ENCODE measurements around the gene HMCES.

HMCES gene

GRCh38 chr3:129278439-129278965 is at the start of gene HMCES:
Gene HMCES (plus strand): TSS chr3:129278870. CDS start chr3:129279733, 863 bp downstream.
- DNase-seq, result peak; percentile 96

DNA sequence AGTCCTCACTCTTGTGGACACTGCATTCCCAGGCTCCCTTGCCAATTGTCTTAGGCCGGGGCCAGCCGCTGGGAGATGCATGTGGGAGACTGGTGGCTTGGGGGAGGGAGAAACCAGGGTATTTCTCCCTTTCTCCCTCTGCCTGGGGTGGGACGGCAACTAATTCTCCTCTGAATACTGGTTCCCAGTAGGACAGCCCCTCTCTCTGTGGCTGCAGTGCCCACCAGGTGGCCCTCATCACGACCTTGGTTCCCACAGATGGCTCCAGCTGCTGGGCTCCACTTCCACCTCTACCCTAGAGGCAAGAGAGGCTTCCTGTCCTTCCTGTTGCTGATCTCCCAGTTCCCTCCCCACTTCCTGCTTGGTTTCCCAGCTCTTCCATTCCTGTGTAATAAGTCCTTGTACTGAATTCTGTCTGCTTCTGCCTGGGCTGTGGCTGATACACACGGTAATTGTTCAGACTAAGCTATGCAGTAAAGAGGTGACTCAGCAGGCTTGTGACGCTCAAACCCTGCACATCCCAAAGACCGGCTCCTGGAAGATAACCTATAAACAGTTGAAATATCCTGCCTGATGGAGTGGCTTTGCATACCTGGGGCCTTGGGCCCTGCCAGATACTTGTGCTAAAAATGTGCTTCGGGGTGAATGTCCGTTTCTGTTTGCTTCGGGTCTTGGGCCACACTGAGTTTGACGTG is 49.6 kb upstream of the HMCES start:
- DNase-seq, result peak; percentile 61

DNA sequence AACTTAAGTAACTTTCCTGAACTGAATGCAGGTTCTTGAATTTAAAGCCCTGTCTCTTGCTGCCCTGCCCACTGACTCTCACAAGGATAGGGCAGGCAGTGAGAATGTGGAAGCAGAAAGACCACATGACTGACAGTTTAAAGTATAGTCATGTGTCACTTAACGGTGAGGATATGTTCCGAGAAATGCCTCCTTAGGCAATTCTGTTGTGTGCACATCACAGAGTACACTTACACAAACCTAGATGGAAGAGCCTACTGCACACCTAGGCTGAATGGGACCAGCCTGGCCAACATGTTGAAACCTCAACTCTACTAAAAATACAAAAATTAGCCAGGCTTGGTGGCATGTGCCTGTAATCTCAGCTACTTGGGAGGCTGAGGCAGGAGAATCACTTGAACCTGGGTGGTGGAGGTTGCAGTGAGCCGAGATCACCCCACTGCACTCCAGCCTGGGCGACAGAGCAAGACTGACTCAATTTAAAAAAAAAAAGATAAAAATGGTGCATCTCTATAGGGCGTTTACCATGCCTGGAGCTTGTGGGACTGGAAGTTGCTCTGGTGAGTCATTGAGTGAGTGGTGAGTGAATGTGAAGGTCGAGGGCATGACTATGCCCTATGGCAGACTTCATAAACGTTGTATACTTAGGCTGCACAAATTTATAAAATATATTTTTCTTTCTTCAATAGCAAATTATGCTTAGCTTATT is 48.2 kb upstream of the HMCES start:
- peak; percentile 92 for DNase-seq

GRCh38 chr3:129231331-129232119 is 47.1 kb upstream of the HMCES start:
- DNase-seq, result no peak

DNA sequence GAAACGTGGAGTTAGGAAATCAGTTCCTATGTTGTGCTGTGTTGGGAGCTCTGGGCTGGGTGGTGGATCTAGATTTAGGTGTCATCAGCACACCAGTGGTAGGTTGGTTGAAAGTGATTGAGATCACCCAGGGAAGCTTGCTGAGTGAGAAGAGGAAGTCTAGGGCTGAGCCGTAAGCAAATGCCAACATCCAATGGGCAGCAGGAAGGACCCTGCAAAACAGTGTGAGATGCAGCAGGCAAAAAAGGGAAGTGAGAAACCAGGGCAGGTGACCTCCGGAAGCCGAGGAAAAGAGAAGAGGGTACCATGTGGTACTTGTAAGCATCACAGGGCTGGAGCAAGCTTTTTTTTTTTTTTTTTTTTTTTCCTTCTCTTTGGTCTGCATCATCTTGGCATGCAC is 45.1 kb upstream of the HMCES start:
- peak; percentile 93 for DNase-seq

- no peak for DNase-seq
These were observed 44.2 kb upstream of the HMCES start for GRCh38 chr3:129234441-129234840.

DNA sequence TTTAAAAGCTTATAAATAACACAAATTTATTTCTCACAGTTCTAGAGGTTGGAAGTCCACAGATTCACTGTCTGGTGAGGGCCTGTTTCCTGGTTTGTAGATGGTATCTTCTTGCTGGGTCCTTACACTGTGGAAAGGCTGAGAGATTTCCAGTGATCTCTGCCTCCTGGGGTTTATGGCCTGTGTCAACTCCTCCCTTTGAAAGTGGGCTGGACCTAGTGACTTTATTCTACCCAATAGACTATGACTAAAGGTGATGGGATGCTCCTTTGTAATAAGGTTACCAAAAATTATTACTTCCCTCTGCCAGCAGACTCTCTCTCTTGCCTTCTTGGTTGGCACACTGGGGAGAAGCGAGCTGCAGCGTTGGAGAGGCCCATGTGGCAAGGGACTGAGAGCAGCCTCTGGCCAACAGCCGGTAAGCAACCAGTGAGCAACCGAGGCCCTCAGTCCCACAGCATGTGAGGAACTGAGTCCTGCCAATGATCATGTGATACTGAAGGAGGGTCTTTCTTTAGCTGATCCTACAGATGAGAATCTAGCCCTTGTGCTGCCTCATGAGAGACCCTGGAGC is 43.2 kb upstream of the HMCES start:
- no peak for DNase-seq

GRCh38 chr3:129238945-129239705 is 39.5 kb upstream of the HMCES start:
- DNase-seq, result peak; percentile 92

GRCh38 chr3:129239991-129240390 is 38.7 kb upstream of the HMCES start:
- no peak for DNase-seq

GRCh38 chr3:129240436-129240835 is 38.2 kb upstream of the HMCES start:
- no peak for DNase-seq

DNA sequence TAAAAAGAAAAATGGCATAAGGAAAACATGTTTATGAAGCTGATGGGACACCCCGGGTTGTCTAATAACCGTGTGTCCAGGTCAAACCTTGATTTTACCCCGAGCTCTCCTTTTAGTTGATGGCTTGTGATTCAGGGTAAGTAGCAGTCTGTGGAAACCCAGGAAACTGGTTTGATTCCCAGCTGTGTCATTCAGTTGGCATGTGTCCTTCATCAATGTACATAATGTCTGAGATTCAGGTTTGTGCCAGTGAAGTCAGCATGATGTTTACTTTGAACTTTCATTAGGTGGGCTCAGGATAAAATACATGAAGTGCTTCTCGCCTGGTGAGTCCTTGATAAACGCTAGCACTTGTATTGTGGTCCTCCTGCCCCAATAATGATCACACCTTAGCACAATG is 33.5 kb upstream of the HMCES start:
- no peak for DNase-seq

DNA sequence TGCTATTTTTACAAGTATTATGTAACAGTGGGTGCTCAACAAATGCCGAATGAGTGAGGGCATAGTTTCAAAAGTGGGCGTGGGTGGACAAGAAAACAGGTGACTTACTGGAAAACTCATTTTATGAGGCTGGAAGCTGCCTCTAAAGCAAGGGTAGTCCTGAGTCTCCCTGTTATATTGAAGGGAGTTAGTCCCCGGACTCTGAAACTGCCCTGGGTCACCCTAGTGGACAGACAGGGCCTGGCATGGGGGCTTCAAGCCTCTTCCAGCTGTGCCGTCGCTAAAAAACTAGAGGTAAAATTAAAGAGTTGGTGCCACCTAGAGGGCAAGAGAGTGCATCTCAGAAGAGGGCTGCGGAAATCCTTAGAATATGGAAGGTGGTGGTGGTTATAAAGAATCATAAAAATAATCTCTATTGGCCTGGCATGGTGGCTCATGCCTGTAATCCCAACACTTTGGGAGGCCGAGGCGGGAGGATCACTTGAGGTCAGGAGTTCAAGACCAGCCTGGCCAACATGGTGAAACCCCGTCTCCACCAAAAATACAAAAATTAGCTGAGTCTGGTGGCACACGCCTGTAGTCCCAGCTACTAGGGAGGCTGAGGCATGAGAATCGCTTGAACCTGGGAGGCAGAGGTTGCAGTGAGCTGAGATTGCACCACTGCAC is 32.9 kb upstream of the HMCES start:
- peak; percentile 98 for DNase-seq

DNA sequence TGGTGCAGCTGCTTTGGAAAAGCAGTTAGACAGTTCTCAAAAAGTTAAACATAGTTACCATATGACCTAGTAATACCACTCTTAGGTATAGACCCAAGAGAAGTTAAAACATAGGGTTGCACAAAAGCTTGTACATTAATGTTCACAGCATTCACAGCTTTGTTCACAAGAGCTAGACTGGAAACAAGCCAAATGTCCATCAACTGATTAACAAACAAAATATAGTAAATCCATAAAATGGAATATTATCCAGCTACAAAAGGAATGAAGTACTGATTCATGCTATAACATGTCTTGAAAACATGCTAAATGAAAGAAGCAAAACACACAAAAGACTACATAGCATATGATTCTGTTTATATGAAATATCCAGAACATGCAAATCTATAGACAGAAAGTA is 32.0 kb upstream of the HMCES start:
- DNase-seq, result no peak

DNA sequence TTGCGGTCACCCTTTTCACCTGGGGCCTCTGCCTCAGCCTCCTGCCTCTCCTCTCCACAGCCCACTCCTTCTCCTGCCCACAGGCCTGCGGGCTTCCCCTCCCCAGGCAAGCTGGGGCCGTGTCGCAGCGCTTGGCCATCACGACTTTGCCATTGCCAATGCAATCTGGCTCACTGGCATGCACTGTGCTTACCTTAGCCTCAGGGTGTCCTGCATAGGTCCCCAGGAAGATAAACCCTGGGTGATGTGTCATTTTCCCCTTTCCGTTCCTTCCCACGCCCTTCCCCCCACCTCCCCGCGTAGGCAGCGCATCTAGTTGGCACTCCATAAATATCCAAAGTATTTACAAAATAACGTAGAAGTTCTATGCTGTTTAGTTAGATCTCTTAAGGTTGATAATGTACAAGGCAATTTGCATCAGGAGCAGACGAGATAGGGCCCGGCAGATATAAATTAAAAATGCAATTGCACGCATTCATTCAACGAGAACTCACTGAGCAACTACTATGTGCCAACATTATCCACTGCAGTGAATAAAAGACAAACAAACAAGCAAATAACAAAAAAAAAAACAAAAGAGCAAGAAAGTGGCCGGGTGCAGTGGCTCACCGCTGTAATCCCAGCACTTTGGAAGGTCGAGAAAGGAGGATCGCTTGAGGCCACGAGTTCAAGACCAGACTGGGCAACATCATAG is 30.2 kb upstream of the HMCES start:
- DNase-seq, result no peak

DNA sequence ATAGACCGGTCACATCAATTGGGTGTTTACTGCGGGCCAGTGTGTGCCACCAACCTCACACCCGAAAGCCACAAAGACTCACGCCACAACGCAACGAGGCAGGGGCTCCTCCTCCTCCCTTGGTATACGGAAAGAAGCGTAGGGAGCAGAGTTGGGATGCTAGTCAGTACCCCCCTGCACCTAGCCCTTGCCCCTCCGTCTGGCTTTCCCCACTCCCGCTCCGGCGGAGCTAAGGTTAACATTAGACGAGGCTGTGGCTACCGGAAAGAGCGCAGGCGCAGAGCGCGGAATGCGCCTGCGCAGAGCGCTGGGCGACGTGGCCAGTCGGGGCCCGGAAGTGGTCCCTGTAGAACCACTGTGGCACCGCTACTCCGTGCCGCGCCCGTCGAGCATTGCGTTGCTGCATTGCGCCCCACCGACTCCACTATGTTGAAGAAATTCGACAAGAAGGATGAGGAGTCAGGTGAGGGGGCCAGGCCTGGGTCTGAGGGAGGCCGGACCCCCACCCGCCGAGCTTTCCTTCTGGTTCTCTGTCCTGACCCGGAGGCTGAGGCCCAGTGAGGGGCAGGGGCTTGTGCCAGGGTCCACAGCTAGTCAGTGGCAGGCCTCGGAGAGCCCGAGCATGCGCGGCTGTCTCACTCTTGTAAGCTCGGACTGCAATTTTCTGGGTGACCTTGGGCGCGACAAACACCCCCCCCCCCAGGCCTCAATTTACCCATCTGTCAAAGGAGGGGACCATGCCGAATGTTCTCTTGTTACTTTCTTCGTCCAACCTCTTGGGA is 29.2 kb upstream of the HMCES start, which contains the start of gene COPG1:
TSS of gene COPG1 (plus strand) at position 323 of the 782 bp plus-strand sequence. CDS start at position 427, 104 bp downstream.
- peak; percentile 95 for DNase-seq

GRCh38 chr3:129252748-129253147 is 25.9 kb upstream of the HMCES start:
- no peak for DNase-seq

DNA sequence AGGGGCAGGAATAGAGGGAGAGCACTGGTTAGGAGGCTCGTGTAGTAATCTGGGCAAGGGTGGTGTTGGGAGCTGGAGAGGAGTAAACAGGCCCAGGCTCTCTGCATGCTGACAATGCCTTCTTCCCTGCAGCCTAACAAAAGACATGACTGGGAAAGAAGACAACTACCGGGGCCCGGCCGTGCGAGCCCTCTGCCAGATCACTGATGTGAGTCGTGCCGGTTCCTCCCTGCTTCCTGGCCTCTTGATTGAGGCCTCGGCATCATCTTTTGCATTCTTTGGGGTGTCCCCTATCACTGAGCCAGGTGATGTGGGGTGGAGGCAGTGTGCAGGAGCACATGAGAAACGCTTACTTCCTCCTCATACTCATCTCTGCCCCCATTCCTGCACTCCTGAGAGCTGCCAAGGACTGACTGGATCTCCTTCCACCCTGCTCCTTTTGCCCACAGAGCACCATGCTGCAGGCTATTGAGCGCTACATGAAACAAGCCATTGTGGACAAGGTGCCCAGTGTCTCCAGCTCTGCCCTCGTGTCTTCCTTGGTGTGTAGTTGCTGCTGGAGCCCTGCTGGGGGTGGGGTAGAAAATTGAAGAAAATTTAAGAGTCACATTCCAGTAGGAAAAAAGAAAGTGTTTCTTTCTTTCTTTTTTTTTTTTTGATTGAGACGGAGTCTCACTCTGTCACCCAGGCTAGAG is 24.0 kb upstream of the HMCES start:
- DNase-seq, result no peak

GRCh38 chr3:129256270-129256669 is 22.4 kb upstream of the HMCES start:
- DNase-seq, result no peak

GRCh38 chr3:129257609-129258008 is 21.1 kb upstream of the HMCES start:
- no peak for DNase-seq

Measured in hematopoietic multipotent progenitor cell treated with erythropoietin and hydrocortisone succinate and interleukin-3 and kit ligand, for 4 days (in vitro differentiated cells).